ENCODE data around the gene PLK5.

The PLK5 gene

GRCh38 chr19:1570836-1571235, 47.0 kb downstream of the PLK5 start:
- whole genome bisulfite sequencing, 2 experiments: 90 to 95% methylated on average over 13 of the region's 13 CpGs

DNA sequence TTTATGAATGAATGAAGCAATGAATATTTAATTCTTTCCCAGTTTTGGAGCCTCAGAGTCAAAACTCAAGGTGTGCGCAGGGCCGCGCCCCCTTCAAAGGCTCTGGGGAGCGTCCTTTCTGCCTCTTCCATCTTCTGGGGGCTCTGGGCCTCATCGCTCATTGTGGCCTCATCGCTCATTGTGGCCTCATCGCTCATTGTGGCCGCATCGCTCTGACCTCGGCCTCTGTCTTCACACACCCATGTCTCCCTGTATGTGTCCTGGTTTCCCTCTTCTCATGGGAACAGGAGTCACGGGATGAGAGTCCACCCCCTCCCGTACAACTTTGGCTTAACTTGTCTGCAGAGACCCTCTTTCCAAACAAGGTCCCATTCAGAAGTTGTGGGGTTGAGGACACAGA, 47.5 kb downstream of the PLK5 start:
- WGBS, 2 experiments: 93 to 95% methylated on average over 12 of the region's 12 CpGs
- no peak overlapping the region for H3K27ac ChIP-seq (ENCODE audit: insufficient read depth, low read depth, low read length, poor library complexity, severe bottlenecking)
- no peaks in the 10 kb centered on the region for H3K9me3 ChIP-seq (ENCODE audit: control insufficient read depth, low read length)
- H3K36me3 ChIP-seq (ENCODE audit: control insufficient read depth, insufficient read depth, low read length): peaks cover 5% of the 10 kb centered on the region
- no peak overlapping the region for H3K4me3 ChIP-seq (ENCODE audit: insufficient read depth, low read depth, low read length)
- H3K4me1 ChIP-seq (ENCODE audit: control insufficient read depth, insufficient read depth, low read length): no peaks in the 10 kb centered on the region
- peaks cover 22% of the 10 kb centered on the region for H3K27me3 ChIP-seq (ENCODE audit: control insufficient read depth, insufficient read depth, low read length, poor library complexity, severe bottlenecking)

More at GRCh38 chr19:1570836-1571235, 47.0 kb downstream of the PLK5 start:
- Histone ChIP-seq H3K27me3 (ENCODE audit: control insufficient read depth, insufficient read depth, low read length, poor library complexity, severe bottlenecking) (peaks cover 22% of the 10 kb centered on the region), H3K9me3 (ENCODE audit: control insufficient read depth, low read length) (no peaks in the 10 kb centered on the region), H3K4me1 (ENCODE audit: control insufficient read depth, insufficient read depth, low read length) (peaks cover 3% of the 10 kb centered on the region), H3K4me3 (ENCODE audit: insufficient read depth, low read depth, low read length) (no peak overlapping the region), H3K36me3 (ENCODE audit: control insufficient read depth, insufficient read depth, low read length) (no peaks in the 10 kb centered on the region), H3K27ac (ENCODE audit: insufficient read depth, low read depth, low read length, poor library complexity, severe bottlenecking) (no peak overlapping the region)

- H3K9me3 ChIP-seq (ENCODE audit: control insufficient read depth, low read length): no peaks in the 10 kb centered on the region
- no peak overlapping the region for H3K27ac ChIP-seq (ENCODE audit: insufficient read depth, low read depth, low read length, poor library complexity, severe bottlenecking)
- no peaks in the 10 kb centered on the region for H3K4me1 ChIP-seq (ENCODE audit: control insufficient read depth, insufficient read depth, low read length)
- H3K36me3 ChIP-seq (ENCODE audit: control insufficient read depth, insufficient read depth, low read length): peaks cover 16% of the 10 kb centered on the region
- H3K27me3 ChIP-seq (ENCODE audit: control insufficient read depth, insufficient read depth, low read length, poor library complexity, severe bottlenecking): peaks cover 22% of the 10 kb centered on the region
- 89 to 91% methylated on average over 9 of the region's 9 CpGs for WGBS, 2 experiments
- H3K4me3 ChIP-seq (ENCODE audit: insufficient read depth, low read depth, low read length): no peak overlapping the region
Measured at GRCh38 chr19:1572795-1573194, 48.9 kb downstream of the PLK5 start.

DNA sequence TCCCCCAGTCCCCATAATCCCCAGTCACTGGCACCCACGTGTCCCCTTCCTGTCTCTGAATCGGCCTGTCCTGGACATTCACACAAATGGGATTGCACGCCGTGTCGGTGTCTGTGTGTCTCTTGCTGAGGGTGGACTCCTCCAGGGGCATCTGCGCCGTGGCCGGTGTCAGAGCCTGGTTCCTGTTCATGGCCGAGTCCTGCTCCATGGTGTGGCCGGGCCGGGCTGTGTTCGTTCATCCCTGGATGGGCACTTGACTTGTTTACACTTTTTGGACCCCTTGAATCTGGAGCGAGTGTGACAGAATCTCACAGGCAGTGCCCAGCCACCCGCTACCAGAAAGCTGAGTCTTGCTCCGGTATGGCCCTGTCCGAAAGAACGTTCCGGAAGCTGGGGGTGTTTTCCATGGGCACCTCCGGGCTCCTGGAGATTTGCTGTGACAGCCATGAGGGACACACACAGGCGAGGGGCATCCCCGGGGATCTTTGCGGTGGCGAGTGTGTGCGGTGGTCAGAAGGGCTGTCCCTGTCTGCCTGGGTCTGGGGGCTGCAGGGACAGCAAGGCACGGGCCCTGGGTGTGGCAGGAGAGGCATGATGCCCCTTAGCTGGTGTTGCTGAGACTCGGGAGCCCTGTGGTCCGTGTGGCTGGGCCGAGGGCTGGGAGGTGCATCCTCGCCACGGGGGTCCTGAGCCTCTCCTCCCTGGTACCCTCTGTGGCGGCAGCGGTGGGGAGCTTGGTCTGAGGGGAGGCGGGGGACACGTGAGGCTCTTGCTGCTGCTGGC, 50.7 kb downstream of the PLK5 start:
- no peak overlapping the region for H3K27ac ChIP-seq (ENCODE audit: insufficient read depth, low read depth, low read length, poor library complexity, severe bottlenecking)
- peaks cover 9% of the 10 kb centered on the region for H3K27me3 ChIP-seq (ENCODE audit: control insufficient read depth, insufficient read depth, low read length, poor library complexity, severe bottlenecking)
- WGBS, 2 experiments: 94 to 95% methylated on average over 34 of the region's 34 CpGs

DNA sequence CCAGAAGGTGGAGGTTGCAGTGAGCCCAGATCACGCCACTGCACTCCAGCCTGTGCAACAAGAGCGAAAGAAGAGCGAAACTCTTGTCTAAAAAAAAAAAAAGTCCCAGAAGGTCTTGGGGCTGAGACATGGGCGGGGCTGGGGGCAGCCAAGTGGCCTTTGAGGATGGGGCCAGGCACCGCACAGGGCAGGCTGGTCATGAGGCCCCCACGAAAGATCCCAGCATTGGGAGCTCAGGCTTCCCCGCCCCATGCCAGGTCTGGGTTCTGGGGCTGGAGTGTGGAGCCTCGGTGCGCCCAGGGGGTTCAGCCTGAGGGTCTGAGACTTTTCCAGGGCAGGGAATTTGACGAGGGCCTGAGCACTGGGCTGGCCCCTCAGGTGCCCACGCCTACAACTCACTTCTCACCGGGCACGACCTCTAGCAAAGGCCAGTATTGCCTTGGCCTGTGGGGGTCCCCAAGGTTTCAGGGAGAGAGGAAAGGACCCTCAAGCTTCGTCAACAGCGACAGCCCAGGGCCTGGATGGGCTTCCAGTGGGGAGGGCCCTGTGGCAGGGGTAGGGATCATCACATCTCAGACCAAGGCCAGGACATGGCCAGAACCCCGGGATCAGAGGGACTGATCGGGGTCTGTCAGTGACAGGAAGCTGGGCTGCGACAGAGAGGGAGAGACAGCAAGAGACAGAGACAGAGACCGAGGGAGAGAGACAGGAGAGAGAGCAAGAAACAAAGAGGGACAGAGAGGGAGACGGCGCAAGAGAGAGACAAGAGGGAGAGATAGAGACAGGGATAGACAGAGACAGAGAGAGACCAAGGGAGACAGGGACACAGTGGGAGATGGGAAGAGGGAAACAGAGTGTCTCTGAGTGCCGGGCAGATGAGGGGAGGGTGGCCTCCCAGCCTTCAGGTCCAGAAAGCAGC, 51.7 kb downstream of the PLK5 start:
- no peak overlapping the region for H3K27ac ChIP-seq (ENCODE audit: insufficient read depth, low read depth, low read length, poor library complexity, severe bottlenecking)

More for the DNA sequence above, 50.7 kb downstream of the PLK5 start:
- Histone ChIP-seq H3K4me1 (ENCODE audit: control insufficient read depth, insufficient read depth, low read length) (no peaks in the 10 kb centered on the region), H3K9me3 (ENCODE audit: control insufficient read depth, low read length) (no peaks in the 10 kb centered on the region), H3K36me3 (ENCODE audit: control insufficient read depth, insufficient read depth, low read length) (peaks cover 21% of the 10 kb centered on the region), H3K4me3 (ENCODE audit: insufficient read depth, low read depth, low read length) (no peak overlapping the region)

GRCh38 chr19:1576242-1577089, 52.6 kb downstream of the PLK5 start:
- H3K27me3 ChIP-seq (ENCODE audit: control insufficient read depth, insufficient read depth, low read length, poor library complexity, severe bottlenecking): no peaks in the 10 kb centered on the region
- no peaks in the 10 kb centered on the region for H3K9me3 ChIP-seq (ENCODE audit: control insufficient read depth, low read length)
- 95% methylated on average over 30 of the region's 30 CpGs for WGBS, 2 experiments
- H3K36me3 ChIP-seq (ENCODE audit: control insufficient read depth, insufficient read depth, low read length): peaks cover 41% of the 10 kb centered on the region
- no peak overlapping the region for H3K27ac ChIP-seq (ENCODE audit: insufficient read depth, low read depth, low read length, poor library complexity, severe bottlenecking)
- no peaks in the 10 kb centered on the region for H3K4me1 ChIP-seq (ENCODE audit: control insufficient read depth, insufficient read depth, low read length)
- H3K4me3 ChIP-seq (ENCODE audit: insufficient read depth, low read depth, low read length): no peak overlapping the region

More for the DNA sequence above, 51.7 kb downstream of the PLK5 start:
- H3K27me3 ChIP-seq (ENCODE audit: control insufficient read depth, insufficient read depth, low read length, poor library complexity, severe bottlenecking): no peaks in the 10 kb centered on the region
- 94 to 95% methylated on average over 22 of the region's 22 CpGs for WGBS, 2 experiments
- no peak overlapping the region for H3K4me3 ChIP-seq (ENCODE audit: insufficient read depth, low read depth, low read length)
- H3K4me1 ChIP-seq (ENCODE audit: control insufficient read depth, insufficient read depth, low read length): no peaks in the 10 kb centered on the region
- peaks cover 32% of the 10 kb centered on the region for H3K36me3 ChIP-seq (ENCODE audit: control insufficient read depth, insufficient read depth, low read length)
- H3K9me3 ChIP-seq (ENCODE audit: control insufficient read depth, low read length): no peaks in the 10 kb centered on the region

DNA sequence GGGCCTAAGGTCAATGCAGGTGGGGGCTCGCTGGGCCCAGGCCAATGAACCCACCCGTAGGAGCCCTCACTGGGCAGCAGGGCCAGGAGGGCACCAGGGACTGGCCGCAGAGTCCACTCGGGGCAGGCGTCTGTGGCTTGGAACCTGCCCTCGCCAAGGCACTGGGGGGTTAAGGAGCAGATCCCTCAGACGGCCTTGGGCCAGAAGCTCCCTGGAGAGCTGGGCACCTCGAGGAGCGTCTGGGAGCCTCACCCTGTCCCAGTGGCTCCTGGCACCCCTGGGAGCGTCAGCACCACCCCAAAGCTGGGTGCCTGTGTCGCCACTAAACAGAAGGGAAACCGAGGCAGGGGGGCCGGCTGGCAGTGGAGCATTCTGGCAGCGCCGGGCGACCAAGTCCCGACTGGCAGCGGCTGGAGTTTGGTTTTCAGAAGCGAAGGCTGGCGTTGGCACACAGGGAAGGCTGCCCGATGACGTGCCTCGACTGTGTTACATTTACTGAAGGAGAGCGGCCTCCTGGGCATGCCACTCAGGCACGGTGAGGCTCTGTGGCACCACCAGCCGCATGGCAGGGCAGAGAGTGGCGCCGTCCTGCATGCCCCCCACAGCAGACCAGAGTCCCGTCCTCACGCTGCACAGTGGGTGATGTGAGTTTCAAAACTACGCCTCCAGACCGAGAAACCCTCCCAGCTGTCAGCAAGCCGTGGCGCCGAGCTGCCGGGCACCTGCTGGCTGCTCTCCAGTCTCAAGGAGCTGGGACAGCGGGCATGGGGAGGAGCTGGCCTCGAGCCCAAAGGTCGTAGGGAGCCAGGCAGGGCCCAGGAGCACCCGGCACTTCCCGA, 53.4 kb downstream of the PLK5 start:
- Histone ChIP-seq H3K36me3 (ENCODE audit: control insufficient read depth, insufficient read depth, low read length) (peaks cover 48% of the 10 kb centered on the region), H3K27ac (ENCODE audit: insufficient read depth, low read depth, low read length, poor library complexity, severe bottlenecking) (no peak overlapping the region), H3K4me3 (ENCODE audit: insufficient read depth, low read depth, low read length) (no peak overlapping the region), H3K9me3 (ENCODE audit: control insufficient read depth, low read length) (no peaks in the 10 kb centered on the region), H3K4me1 (ENCODE audit: control insufficient read depth, insufficient read depth, low read length) (no peaks in the 10 kb centered on the region), H3K27me3 (ENCODE audit: control insufficient read depth, insufficient read depth, low read length, poor library complexity, severe bottlenecking) (no peaks in the 10 kb centered on the region)
- WGBS, 2 experiments: 95% methylated on average over 41 of the region's 41 CpGs

DNA sequence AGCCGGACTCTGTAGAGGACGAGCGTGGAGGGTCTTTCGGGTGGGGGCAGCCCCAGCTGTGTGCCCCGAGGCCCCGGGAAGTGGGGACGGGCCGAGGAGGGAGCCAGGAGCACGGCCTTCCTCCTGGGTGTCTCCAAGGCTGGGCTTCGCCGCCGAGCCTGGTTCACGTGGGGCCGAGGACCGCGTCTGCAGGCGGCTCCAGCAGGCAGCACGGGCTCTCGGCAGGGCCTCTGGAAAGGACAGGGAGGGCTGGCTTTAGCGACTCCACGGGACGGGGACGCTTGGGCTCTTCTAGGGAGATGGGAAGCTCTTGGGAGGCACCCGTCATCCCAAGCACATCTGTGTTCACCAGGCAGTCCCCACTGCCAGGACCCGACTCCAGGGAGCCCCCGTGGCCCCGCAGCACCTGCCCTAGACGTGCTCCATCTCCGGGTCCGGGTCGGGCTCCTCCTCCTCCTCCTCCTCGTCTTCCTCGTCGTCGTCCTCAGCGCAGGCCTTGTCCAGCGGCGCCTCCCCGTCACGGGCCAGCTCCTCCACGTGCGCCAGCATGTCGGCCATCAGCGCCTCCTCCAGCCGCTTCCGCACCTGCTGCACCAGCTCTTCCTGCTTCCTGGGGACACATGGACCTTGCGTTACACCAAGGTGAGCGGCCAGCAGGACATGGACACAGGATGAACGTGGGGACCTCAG, 54.2 kb downstream of the PLK5 start:
- H3K9me3 ChIP-seq (ENCODE audit: control insufficient read depth, low read length): no peaks in the 10 kb centered on the region
- no peaks in the 10 kb centered on the region for H3K4me1 ChIP-seq (ENCODE audit: control insufficient read depth, insufficient read depth, low read length)
- peaks cover 54% of the 10 kb centered on the region for H3K36me3 ChIP-seq (ENCODE audit: control insufficient read depth, insufficient read depth, low read length)
- WGBS, 2 experiments: 95 to 96% methylated on average over 49 of the region's 49 CpGs
- no peaks in the 10 kb centered on the region for H3K27me3 ChIP-seq (ENCODE audit: control insufficient read depth, insufficient read depth, low read length, poor library complexity, severe bottlenecking)
- H3K4me3 ChIP-seq (ENCODE audit: insufficient read depth, low read depth, low read length): no peak overlapping the region
- H3K27ac ChIP-seq (ENCODE audit: insufficient read depth, low read depth, low read length, poor library complexity, severe bottlenecking): no peak overlapping the region

DNA sequence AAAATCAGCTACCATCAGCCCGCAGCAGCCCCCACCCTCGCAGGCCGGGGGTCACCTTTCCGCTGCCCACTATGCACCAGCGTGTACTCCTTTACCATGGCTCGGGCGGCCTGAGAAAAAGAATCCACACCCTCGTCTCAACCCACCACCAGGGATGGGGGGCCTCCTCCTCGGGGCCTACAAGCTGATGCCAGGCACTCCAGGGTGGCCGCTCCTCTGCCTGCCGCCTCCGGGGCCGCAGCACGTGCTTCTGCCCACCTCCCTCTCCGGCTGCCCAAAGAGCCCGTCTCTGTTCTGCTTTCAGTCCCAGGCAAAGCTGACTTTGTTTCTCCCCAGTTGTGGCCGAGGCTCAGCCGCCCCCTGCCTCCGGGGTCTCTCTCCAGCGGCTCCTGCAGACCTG, 55.3 kb downstream of the PLK5 start:
- no peaks in the 10 kb centered on the region for H3K9me3 ChIP-seq (ENCODE audit: control insufficient read depth, low read length)
- H3K4me1 ChIP-seq (ENCODE audit: control insufficient read depth, insufficient read depth, low read length): no peaks in the 10 kb centered on the region
- H3K27me3 ChIP-seq (ENCODE audit: control insufficient read depth, insufficient read depth, low read length, poor library complexity, severe bottlenecking): no peaks in the 10 kb centered on the region
- peaks cover 58% of the 10 kb centered on the region for H3K36me3 ChIP-seq (ENCODE audit: control insufficient read depth, insufficient read depth, low read length)
- H3K27ac ChIP-seq (ENCODE audit: insufficient read depth, low read depth, low read length, poor library complexity, severe bottlenecking): no peak overlapping the region
- 96 to 97% methylated on average over 20 of the region's 20 CpGs for WGBS, 2 experiments
- no peak overlapping the region for H3K4me3 ChIP-seq (ENCODE audit: insufficient read depth, low read depth, low read length)

Data from ectodermal cell (in vitro differentiated cells).